Right lobe of liver (tissue), 6 donors: ENCODE results near the gene XPO6. TPM values are rescaled to one million over a fixed set of nuclear protein-coding genes. Genes with fewer than 3 reads are reported as not detected.
A peak's percentile ranks its signal among the peaks of the same experiment; 100 is the strongest.

Experiments used
- ATAC-seq, 4 donors: fragments of 200-7000 bp; cut with Tn5 transposase; one replicate each; pipeline ENCODE4 v1.9.1; 2020; ENCODE audit warnings: mild to moderate bottlenecking in 4 of 4, moderate library complexity in 4 of 4
- DNase-seq, 3 donors: peaks; one replicate each; pipeline ENCODE4 v3.0.0-alpha.2; 2020
- H3K27ac ChIP-seq, 3 donors: fragments of 200-600 bp; one replicate each; pipeline ENCODE4 v1.8.0; 2022
- H3K27me3 ChIP-seq, 2 donors: fragments of 200-600 bp; one replicate each; pipeline ENCODE4 v1.8.0; 2022
- H3K36me3 ChIP-seq, 4 donors: fragments of 200-600 bp; sonication (generic) in 1 of 4; one replicate each; pipeline versions ENCODE4 v1.5.1 to v1.8.0; 2017 to 2022; ENCODE audit warnings: control low read depth in 1 of 4
- H3K4me1 ChIP-seq, 4 donors: fragments of 200-600 bp; sonication (generic) in 1 of 4; one replicate each; pipeline versions ENCODE4 v1.5.1 to v1.8.0; 2017 to 2022; ENCODE audit warnings: control low read depth in 1 of 4
- H3K4me3 ChIP-seq, 3 donors: fragments of 200-600 bp; one replicate each; pipeline ENCODE4 v1.8.0; 2022
- H3K9me3 ChIP-seq, 4 donors: fragments of 200-600 bp; sonication (generic) in 1 of 4; one replicate each; pipeline versions ENCODE4 v1.5.1 to v1.8.0; 2017 to 2022; ENCODE audit warnings: control low read depth in 1 of 4
- POLR2A ChIP-seq: fragments of 450-650 bp; IDR thresholded peaks from one replicate; pipeline ENCODE4 v1.6.1; 2017; ENCODE audit warnings: antibody characterized with exemption, mild to moderate bottlenecking
- WGBS: methylation state at CpG from one replicate; pipeline ENCODE4 v1.1.6; 2018; ENCODE audit warnings: low coverage, low lambda C conversion rate; ENCODE audit not compliant: insufficient coverage; ENCODE audit errors: missing lambda C conversion rate; 5-methylcytosine and 5-hydroxymethylcytosine counted together
- intact Hi-C, 2 donors: fragments of 100-400 bp; cut with DNase I; formaldehyde crosslinking; loops; one replicate each; pipeline versions ENCODE4 v1.11.2 to v1.14.1; 2022
- total RNA-seq, 6 experiments: library from RNA; depleted of rRNA in 2 of 6; stranded (reverse); fragments of >200 nt in 2 of 6; fragmentation: NEBNext Ultra II Directional in 3 of 6; extraction: Animal tissue kit (Norgen Biotek cat#: 25700) in 3 of 6; gene quantifications; one replicate each; pipeline versions ENCODE4 v1.1.0 to v1.2.4, GENCODE V29; 2016 to 2023
- TF ChIP-seq, protein P1 (sequence below), 4 donors: fragments of 200-600 bp in 3 of 4; fragments of 450-650 bp in 1 of 4; IDR thresholded peaks; one replicate each; pipeline versions ENCODE4 v1.5.1 to v1.8.0; 2016 to 2022; ENCODE audit warnings: antibody characterized with exemption in 4 of 4, mild to moderate bottlenecking in 2 of 4
- donor health status: DM: no; HTN: yes; CAD: no.
- donor health status: DM: no; HTN: no; CAD: no.
- donor health status: DM: no; HTN: no; CAD: no.
- donor health status: DM: no; HTN: yes; CAD: no.
- donor health status: DM: no; HTN: yes; CAD: no.

Gene XPO6
- total RNA-seq, 6 experiments from 2014 or later = 41.8 to 62.1 (median 51.3) TPM

DNA sequence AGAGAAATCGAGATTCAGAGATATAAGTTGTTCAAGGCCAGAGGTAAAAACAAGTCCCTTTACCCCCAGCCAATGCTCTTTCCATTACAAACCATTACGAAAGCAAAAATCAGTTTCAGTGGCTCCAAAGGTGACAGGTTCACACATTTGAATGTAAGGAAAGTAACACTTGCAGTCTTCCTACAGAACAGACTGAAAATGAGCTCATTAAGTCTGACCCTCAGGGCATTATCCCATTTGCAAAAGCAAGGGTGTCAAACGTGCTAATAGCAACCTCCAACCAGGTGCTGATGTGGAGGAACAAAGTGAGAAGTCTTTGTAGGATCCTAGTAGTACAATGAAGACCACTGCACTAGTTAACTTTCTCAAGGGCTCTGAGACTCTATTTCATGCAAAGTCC lies 65.2 kb downstream of the XPO6 start:
- no peak for ATAC-seq
- Histone ChIP-seq H3K27me3 (no peaks in the 10 kb centered on the region), H3K4me3 (no peak overlapping the region), H3K27ac (no peak overlapping the region), H3K9me3 (no peaks in the 10 kb centered on the region), H3K4me1 (no peaks in the 10 kb centered on the region), H3K36me3 (peaks cover 0 to 49% (median 3%) of the 10 kb centered on the region in 4 donors)
- TF ChIP-seq, protein P1, sequence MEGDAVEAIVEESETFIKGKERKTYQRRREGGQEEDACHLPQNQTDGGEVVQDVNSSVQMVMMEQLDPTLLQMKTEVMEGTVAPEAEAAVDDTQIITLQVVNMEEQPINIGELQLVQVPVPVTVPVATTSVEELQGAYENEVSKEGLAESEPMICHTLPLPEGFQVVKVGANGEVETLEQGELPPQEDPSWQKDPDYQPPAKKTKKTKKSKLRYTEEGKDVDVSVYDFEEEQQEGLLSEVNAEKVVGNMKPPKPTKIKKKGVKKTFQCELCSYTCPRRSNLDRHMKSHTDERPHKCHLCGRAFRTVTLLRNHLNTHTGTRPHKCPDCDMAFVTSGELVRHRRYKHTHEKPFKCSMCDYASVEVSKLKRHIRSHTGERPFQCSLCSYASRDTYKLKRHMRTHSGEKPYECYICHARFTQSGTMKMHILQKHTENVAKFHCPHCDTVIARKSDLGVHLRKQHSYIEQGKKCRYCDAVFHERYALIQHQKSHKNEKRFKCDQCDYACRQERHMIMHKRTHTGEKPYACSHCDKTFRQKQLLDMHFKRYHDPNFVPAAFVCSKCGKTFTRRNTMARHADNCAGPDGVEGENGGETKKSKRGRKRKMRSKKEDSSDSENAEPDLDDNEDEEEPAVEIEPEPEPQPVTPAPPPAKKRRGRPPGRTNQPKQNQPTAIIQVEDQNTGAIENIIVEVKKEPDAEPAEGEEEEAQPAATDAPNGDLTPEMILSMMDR (IDR thresholded peaks at IDR 0.05) = no peak
- no peak for TF ChIP-seq POLR2A
- DNase-seq = no peak
- intact Hi-C loops = no loop called here
- 83% methylated on average over 2 of the region's 3 CpGs for WGBS

DNA sequence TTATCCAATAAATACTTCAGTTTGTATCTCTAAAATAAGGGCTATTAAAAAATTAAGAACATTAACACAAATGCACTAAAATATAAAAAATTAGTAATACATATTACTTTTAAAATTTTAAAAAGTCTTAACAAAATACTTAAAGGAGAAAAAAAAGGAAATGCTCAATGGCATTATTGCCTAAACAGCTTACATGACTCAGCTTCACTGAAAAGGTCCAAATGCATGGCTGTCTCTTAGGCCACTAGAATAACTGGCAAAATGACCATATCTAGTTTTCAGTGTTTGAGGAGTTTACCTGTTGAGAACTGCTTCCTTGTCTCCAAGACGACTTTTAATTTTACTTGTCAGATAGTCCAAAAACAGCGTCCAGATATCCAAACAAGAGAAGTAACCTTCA lies 66.0 kb downstream of the XPO6 start:
- Histone ChIP-seq H3K36me3 (peaks cover 0 to 44% (median 3%) of the 10 kb centered on the region in 4 donors), H3K4me3 (no peak overlapping the region)

DNA sequence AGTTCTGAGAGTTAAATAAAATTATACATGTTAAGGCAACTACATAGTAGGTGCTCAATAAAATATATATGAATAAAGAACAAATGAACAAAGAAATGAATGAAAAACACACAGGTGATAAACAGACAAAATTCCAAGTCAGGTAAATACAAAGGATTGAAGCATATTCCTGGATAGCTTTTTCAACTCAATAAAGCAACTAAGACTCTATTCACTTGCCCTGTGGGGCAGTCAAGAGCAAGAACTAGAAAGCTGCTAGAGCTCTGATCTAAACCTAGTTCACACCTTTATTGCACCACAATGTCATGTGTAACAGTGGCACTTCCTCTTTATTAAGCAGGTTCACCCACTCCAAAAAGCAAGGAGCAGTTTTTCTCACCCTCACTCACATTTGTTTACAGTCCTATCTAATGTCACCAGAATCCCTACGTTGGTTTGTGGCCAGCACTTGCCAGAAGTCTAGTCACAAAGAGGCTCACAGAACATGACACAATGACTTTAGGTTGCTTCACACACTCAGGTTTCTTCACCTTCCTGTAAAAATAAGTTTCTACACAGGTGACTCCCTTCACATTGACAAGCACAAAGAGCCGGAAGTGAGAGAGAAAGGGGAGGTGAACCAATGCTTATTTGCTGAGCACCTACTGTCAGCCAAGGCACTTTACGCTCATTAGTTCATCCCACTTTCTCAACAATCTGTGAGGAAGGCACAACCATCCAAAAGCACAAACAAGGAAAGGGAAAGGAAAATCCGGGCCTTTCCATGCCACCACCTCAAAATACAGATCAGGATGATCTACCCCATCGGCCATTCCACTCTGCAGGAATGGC lies 70.8 kb downstream of the XPO6 start:
- TF ChIP-seq, protein P1 (IDR thresholded peaks at IDR 0.05) = no peak
- ATAC-seq = peak; percentile 69 to 73 (median 73)
- WGBS = 59% methylated on average over 5 of the region's 5 CpGs
- Histone ChIP-seq H3K4me3 (no peak overlapping the region), H3K36me3 (peaks cover 0 to 13% (median 0%) of the 10 kb centered on the region in 4 donors), H3K4me1 (no peaks in the 10 kb centered on the region), H3K9me3 (no peaks in the 10 kb centered on the region), H3K27ac (peak overlapping the region; percentile 24 to 67 (median 65)), H3K27me3 (no peaks in the 10 kb centered on the region)
- DNase-seq = peak in 1 of 3 donors; percentile 39
- intact Hi-C loops = no loop called here

More for the DNA sequence above, 66.0 kb downstream of the XPO6 start:
- ATAC-seq (no peak), DNase-seq (no peak)
- Histone ChIP-seq H3K9me3 (no peaks in the 10 kb centered on the region), H3K4me1 (no peaks in the 10 kb centered on the region), H3K27me3 (no peaks in the 10 kb centered on the region), H3K27ac (no peak overlapping the region)
- TF ChIP-seq, protein P1 (IDR thresholded peaks at IDR 0.05) = no peak
- TF ChIP-seq POLR2A = no peak
- 83% methylated on average over 2 of the region's 2 CpGs for WGBS
- intact Hi-C loops = no loop called here

DNA sequence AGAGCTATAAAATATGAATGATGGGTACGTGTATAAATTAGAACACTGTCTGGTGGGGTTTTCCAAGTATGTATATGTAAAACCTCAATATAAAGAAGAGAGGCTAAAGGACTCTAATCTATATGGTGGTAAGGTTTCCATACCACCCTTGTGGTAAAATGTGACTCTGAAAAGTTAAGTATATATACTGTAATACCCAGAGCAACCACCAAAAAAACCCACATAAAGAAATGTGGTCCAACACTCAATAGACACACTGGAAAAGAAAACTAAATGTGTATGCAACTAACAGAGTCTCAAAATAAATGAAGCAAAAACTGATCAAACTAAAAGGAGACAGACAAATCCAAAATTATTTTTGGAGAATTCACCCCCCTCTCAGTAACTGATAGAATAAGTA lies 72.2 kb downstream of the XPO6 start:
- Histone ChIP-seq H3K36me3 (peaks cover 0 to 7% (median 3%) of the 10 kb centered on the region in 4 donors), H3K27me3 (no peaks in the 10 kb centered on the region), H3K27ac (no peak overlapping the region), H3K4me3 (no peak overlapping the region), H3K4me1 (no peaks in the 10 kb centered on the region), H3K9me3 (no peaks in the 10 kb centered on the region)
- TF ChIP-seq, protein P1 (IDR thresholded peaks at IDR 0.05) = no peak
- no peak for TF ChIP-seq POLR2A
- no peak for ATAC-seq
- 78% methylated on average over 1 of the region's 1 CpG for WGBS
- no peak for DNase-seq
- intact Hi-C loops = no loop called here
